ENCODE data around the gene RHOF.
A peak's percentile ranks its signal among the peaks of the same experiment; 100 is the strongest.
"Not testable (repeated sequence)": the region's sequence is repeated elsewhere in the genome, so short reads cannot be mapped to it uniquely, and the experiment has no call there.

Gene RHOF

GRCh38 chr12:121791671-121792551 lies 1.6 kb downstream of the RHOF start:
- DNase-seq = no peak

- DNase-seq = not testable (repeated sequence)
These were observed 2.7 kb downstream of the RHOF start for GRCh38 chr12:121790785-121791184.

GRCh38 chr12:121789800-121790728 lies 3.4 kb downstream of the RHOF start:
- peak; percentile 97 to 99 for DNase-seq

GRCh38 chr12:121789233-121789781 lies 4.2 kb downstream of the RHOF start:
- DNase-seq = peak; percentile 74 to 77

- no peak for DNase-seq
These were observed 5.2 kb downstream of the RHOF start for GRCh38 chr12:121788176-121788818.

GRCh38 chr12:121787063-121788025 lies 6.1 kb downstream of the RHOF start:
- no peak for DNase-seq

GRCh38 chr12:121786440-121786825 lies 7.1 kb downstream of the RHOF start:
- DNase-seq = no peak

GRCh38 chr12:121784460-121784859 lies 9.0 kb downstream of the RHOF start:
- DNase-seq = no peak

GRCh38 chr12:121783766-121784165 lies 9.7 kb downstream of the RHOF start:
- no peak for DNase-seq

- no peak for DNase-seq
These were observed 11.2 kb downstream of the RHOF start for GRCh38 chr12:121781998-121782979.

- DNase-seq = no peak
These were observed 11.9 kb downstream of the RHOF start for GRCh38 chr12:121781484-121781997.

- no peak for DNase-seq
These were observed 13.1 kb downstream of the RHOF start for GRCh38 chr12:121780429-121780828.

GRCh38 chr12:121779422-121779895 lies 14.0 kb downstream of the RHOF start:
- no peak for DNase-seq

GRCh38 chr12:121778567-121779421 lies 14.7 kb downstream of the RHOF start:
- DNase-seq = no peak

GRCh38 chr12:121776190-121777098 lies 17.0 kb downstream of the RHOF start:
- DNase-seq = peak; percentile 49 to 56

- DNase-seq = no peak
These were observed 18.0 kb downstream of the RHOF start for GRCh38 chr12:121775501-121775900.

GRCh38 chr12:121774968-121775474 lies 18.5 kb downstream of the RHOF start:
- no peak for DNase-seq

Measured in Kasumi-1 (cell line).